ENCODE results near the gene SLC9A7. TPM values are rescaled to one million over a fixed set of nuclear protein-coding genes. Genes with fewer than 3 reads are reported as not detected.

SLC9A7 gene
- polyA plus RNA-seq, 3 donors = 4.3 to 4.7 (median 4.5) TPM

Other genes with a start within 250 kb of the SLC9A7 start
- gene ZNF674, start 213.7 kb downstream of the SLC9A7 start, polyA plus RNA-seq (ENCODE audit: insufficient read length in 3 of 3) = 1 to 10 TPM; 6.1 to 6.3 (median 6.2) TPM
- gene CHST7, start 185.4 kb downstream of the SLC9A7 start, polyA plus RNA-seq (ENCODE audit: insufficient read length in 3 of 3) = 1 to 10 TPM; 1.8 to 2.5 (median 2.2) TPM
- 10 to 100 TPM; 14.7 to 15.9 (median 15.5) TPM for gene RP2, start 77.9 kb upstream of the SLC9A7 start, polyA plus RNA-seq (ENCODE audit: insufficient read length in 3 of 3)
- gene JADE3, start 153.3 kb upstream of the SLC9A7 start, polyA plus RNA-seq (ENCODE audit: insufficient read length in 3 of 3) = 10 to 100 TPM; 25.0 to 26.9 (median 26.5) TPM